ENCODE measurements around the gene BSND. TPM values are rescaled to one million over a fixed set of nuclear protein-coding genes. Genes with fewer than 3 reads are reported as not detected.

Gene BSND
- total RNA-seq, 1 experiment from 2014 or later: 0.42 TPM

- no peaks in the 10 kb centered on the region for H3K9me3 Mint-ChIP-seq
- H3K4me1 Mint-ChIP-seq: peaks cover 52% of the 10 kb centered on the region
- peaks cover 52% of the 10 kb centered on the region for H3K27me3 Mint-ChIP-seq (ENCODE audit: low read depth)
- peak overlapping the region; percentile 86 for H3K4me3 Mint-ChIP-seq
- no peak overlapping the region for H3K27ac Mint-ChIP-seq
- peaks cover 6% of the 10 kb centered on the region for H3K36me3 Mint-ChIP-seq
- ATAC-seq (peak; percentile 17), DNase-seq (ENCODE audit: low spot score) (peak; percentile 40)
- CTCF ChIA-PET: interaction anchor here (1.1 to 8.7 kb wide), 6 partner anchors 10 to 95 kb away, joined by 3 to 64 read pairs (median 14); no protein-coding TSS in a partner anchor
- TF ChIP-seq GABPB1 (CRISPR knock-in tag; IDR thresholded peaks at IDR 0.05): no peak
- TF ChIP-seq ZNF263 (CRISPR knock-in tag; IDR thresholded peaks at IDR 0.05; ENCODE audit: low read depth): peak; percentile 96
- TF ChIP-seq ATF1 (CRISPR knock-in tag; IDR thresholded peaks at IDR 0.05): 0 out of 2 replicates have a peak, but pooled peaks have one; percentile 56
- TF ChIP-seq FOXK1 (CRISPR knock-in tag; IDR thresholded peaks at IDR 0.05): no peak
- 0 out of 2 replicates have a peak, but pooled peaks have one; percentile 13 for TF ChIP-seq HMGXB4 (CRISPR knock-in tag; IDR thresholded peaks at IDR 0.05)
- no peak for TF ChIP-seq JUN (CRISPR knock-in tag; IDR thresholded peaks at IDR 0.05)
- POLR2A ChIA-PET: no interaction called here
Observed at GRCh38 chr1:55040083-55040932, 41.6 kb downstream of the BSND start.

- TF ChIP-seq RELA (CRISPR knock-in tag; IDR thresholded peaks at IDR 0.05; ENCODE audit: borderline replicate concordance): no peak
- DNase-seq (ENCODE audit: low spot score) (no peak), ATAC-seq (no peak)
- peaks cover 52% of the 10 kb centered on the region for H3K27me3 Mint-ChIP-seq (ENCODE audit: low read depth)
- H3K9me3 Mint-ChIP-seq: no peaks in the 10 kb centered on the region
- peak overlapping the region; percentile 86 for H3K4me3 Mint-ChIP-seq
- peaks cover 7% of the 10 kb centered on the region for H3K36me3 Mint-ChIP-seq
- ChIA-PET CTCF (interaction anchor here (1.2 to 8.7 kb wide), 5 partner anchors 19 to 96 kb away, joined by 5 to 64 read pairs (median 17); no protein-coding TSS in a partner anchor), POLR2A (no interaction called here)
- peaks cover 50% of the 10 kb centered on the region for H3K4me1 Mint-ChIP-seq
- H3K27ac Mint-ChIP-seq: no peak overlapping the region
Observed at GRCh38 chr1:55040933-55041494, 42.3 kb downstream of the BSND start.

GRCh38 chr1:55041613-55042012 is 42.9 kb downstream of the BSND start:
- CTCF ChIA-PET: interaction anchor here (1.2 to 8.7 kb wide), 4 partner anchors 20 to 97 kb away, joined by 5 to 64 read pairs (median 16); no protein-coding TSS in a partner anchor
- H3K9me3 Mint-ChIP-seq: no peaks in the 10 kb centered on the region
- H3K36me3 Mint-ChIP-seq: peaks cover 8% of the 10 kb centered on the region
- ATAC-seq (no peak), DNase-seq (ENCODE audit: low spot score) (no peak)
- peaks cover 48% of the 10 kb centered on the region for H3K4me1 Mint-ChIP-seq
- POLR2A ChIA-PET: no interaction called here
- peak overlapping the region; percentile 86 for H3K4me3 Mint-ChIP-seq
- peaks cover 48% of the 10 kb centered on the region for H3K27me3 Mint-ChIP-seq (ENCODE audit: low read depth)
- H3K27ac Mint-ChIP-seq: no peak overlapping the region
- no peak for TF ChIP-seq ZNF219 (CRISPR knock-in tag; IDR thresholded peaks at IDR 0.05; ENCODE audit: borderline replicate concordance)
- no peak for TF ChIP-seq ERG (CRISPR knock-in tag; IDR thresholded peaks at IDR 0.05)
- TF ChIP-seq OVOL2 (CRISPR knock-in tag; IDR thresholded peaks at IDR 0.05; ENCODE audit: borderline replicate concordance): no peak
- no peak for TF ChIP-seq SMAD4 (CRISPR knock-in tag; IDR thresholded peaks at IDR 0.05)
- TF ChIP-seq HMGXB4 (CRISPR knock-in tag; IDR thresholded peaks at IDR 0.05): no peak
- TF ChIP-seq GTF2I (CRISPR knock-in tag; conservative IDR thresholded peaks at IDR 0.05): no peak
- TF ChIP-seq ARID4B (CRISPR knock-in tag; IDR thresholded peaks at IDR 0.05; ENCODE audit: borderline replicate concordance): no peak
- TF ChIP-seq ZNF317 (CRISPR knock-in tag; IDR thresholded peaks at IDR 0.05; ENCODE audit: borderline replicate concordance, low read depth): no peak
- no peak for TF ChIP-seq EMX1 (CRISPR knock-in tag; IDR thresholded peaks at IDR 0.05)
- TF ChIP-seq NFE2L1 (CRISPR knock-in tag; IDR thresholded peaks at IDR 0.05): no peak
- TF ChIP-seq ZSCAN18 (CRISPR knock-in tag; IDR thresholded peaks at IDR 0.05): no peak
